Medulla oblongata (tissue), 1 donor: ENCODE results near the gene BRPF3.

ENCODE experiments used
- DNase-seq: peaks from one replicate; pipeline ENCODE4 v3.0.0-alpha.2; 2015; ENCODE audit errors: extremely low spot score

The BRPF3 gene

DNA sequence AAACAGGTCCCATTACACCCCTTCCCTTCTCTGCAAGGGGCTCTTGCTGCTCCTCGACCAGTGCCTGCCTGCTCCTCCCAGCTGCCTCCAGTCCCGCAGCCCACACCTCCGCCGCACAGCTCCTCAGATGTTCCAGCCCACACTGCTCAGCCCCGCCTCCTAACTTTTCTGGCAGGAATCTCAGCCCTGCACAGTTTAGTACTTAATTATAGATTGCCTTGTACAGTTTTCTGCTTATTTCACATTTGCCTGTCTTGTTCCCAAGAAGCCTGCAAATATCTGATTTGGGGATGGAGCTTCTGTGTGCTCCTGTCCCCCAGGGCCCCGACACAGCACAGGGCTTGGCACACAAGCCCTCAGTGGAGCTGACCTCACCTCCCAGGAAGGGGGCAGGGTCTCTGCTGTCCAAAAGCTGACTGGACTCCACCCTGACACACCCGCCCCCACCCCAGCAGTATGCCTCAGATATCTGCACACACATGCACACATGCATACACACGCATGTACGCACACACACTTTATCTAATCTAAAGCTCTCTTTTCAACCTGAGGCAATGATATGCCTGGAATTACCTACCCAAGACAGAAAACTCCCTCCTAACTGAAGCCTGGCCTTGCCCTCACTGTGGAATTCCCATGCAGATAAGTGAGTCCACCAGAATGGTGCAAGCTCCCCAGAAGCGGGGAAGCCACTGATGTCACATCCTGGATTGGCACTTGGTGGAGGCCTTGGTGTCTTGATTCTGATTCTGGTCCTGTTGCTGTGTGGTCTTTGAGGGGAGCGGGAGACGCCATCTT, 72.1 kb downstream of the BRPF3 start:
- no peak for DNase-seq

DNA sequence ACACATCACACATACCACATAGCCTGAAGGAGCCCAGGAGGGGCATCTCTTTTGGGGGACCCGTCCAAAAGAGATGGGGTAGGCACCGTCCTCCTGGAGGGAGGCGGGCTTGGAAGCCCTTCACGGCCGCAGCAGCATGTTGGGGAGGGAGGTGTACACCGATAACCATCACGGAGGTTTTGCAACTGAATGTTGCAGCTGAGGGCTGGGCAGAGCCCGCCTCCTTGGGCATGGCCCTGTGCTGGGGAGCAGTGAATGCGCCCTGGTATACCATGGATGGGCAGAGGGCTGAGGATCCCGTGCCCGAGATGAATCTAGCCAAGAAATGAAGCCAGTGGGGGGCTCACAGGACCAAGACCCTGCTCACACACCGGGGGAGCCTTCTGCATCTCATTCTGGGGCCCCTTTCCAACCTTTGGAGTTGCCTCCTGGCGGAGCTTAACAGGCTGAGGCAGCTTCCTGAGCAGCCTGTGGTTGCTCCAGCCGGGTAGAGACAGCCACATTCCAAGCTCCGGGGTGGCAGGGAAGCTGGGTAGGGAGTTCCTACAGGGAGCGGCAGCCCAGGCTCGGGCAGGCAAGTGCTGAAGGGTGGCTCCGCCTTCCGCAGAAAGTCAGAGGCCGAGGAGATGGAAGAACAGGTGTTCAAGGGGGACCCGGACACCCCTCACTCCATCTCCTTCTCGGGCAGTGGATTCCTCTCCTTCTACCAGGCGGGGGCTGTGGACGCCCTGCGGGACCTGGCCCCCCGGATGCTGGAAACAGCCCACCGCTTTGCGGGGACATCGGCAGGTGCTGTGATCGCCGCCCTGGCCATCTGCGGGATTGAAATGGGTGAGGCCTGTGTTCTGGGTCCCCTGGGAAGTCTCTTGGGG, 73.5 kb downstream of the BRPF3 start, which contains the start of gene PNPLA1:
TSS of gene PNPLA1 (plus strand) at position 227 of the 872 bp plus-strand sequence. CDS start at position 627, 400 bp downstream.
- no peak for DNase-seq

DNA sequence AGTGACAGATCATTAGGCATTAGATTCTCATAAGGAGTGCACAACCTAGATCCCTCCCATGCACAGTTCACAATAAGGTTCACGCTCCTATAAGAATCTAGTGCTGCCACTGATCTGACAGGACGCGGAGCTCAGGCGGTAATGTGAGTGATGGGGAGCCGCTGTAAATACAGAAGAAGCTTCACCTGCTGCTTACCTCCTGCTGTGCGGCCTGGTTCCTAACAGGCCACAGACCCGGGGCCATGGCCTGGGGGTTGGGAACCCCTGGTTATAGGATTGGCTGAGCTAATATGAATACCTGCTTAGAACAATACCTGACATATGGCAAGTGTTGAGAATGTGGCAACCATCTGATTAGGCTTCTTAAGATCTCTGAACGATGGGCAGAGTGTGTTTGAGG, 75.7 kb downstream of the BRPF3 start:
- no peak for DNase-seq

DNA sequence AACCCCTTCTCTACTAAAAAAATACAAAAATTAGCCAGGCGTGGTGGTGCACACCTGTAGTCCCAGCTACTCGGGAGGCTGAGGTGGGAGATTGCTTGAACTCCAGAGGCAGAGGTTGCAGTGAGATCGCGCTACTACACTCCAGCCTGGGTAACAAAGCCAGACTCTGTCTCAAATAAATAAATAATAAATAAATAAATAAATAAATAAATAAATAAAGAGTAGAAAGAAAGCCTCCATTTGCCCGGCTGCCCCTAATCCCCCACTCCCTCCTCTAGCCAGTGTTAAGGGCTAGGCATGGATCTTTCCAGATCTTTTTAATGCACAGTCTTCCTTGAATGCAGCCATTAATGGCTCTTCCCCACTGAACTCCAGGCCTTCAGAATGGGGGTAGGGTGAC, 76.5 kb downstream of the BRPF3 start:
- no peak for DNase-seq

DNA sequence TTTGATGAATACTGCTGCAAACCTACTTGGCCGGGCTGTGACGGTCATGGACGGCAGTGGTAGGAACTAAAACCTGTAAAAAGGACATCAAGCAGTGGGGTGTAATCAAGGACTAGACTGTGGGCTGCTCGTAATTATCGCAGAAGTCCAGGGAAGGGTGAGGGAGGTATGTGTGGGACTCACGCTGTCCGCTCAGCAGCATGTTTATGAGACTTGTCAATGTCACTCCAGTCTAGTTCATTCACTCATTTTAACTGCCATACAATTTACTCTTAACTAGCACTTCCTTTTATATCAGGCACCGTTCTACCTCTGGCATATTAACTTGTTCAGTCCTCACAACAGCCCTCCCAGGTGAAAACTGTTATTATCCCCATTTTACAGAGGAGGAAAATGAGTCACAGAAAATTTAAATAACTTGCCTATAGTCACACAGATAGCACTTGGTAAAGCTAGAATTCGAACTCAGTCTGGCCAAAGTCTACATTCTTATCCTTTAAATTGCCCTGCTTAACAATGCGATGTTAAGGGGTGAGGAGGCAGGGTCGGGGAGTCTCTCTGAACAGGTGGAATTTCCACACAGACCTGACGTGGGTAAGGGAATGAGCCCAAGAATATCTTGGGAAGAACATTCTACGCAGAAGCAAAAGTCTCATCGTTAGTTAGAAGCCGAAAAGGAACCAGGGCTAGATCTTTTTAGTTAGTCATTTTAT, 77.4 kb downstream of the BRPF3 start:
- DNase-seq = no peak

DNA sequence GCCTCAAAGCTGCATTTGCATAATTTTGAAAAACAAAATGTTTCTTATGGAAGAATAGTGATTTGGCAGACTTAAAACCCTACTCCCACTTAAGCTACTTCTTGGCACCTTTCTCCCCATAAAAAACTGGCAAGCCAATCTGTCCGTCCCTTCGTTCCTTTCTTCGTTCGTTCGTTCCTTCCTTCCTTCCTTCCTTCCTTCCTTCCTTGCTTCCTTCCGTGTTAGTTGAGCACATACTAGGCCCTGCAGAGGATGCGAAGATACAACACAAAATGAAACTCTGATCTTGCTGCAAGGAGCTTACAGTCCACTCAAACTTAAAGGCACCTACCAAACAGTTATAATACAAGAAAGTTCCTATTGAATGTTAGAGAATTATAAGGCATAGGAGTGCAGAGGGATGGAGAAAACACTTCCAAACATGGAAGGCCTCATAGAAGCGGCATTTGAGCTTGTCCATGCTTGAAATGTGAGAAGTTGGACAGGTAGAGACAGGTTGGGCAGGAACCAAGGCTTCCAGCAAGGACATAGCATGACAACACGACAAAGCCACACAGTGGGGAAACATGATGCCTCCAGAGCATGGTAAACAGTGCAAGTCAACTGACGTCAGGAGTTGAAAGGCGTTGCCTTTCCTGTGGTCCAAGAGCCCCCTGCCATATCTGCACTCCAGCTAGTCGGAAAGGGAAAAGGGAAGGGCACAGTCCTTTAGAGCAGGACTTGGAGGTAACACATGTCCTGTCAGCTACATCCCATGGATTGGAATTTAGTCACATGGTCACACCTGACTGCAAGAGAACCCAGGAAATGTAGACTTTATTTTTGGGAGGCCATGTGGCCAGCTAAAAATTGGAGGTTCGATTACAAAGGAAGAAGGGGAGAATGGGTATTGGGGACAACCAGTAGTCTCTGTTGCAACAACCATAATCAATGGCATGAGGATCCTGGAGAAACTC, 80.3 kb downstream of the BRPF3 start:
- no peak for DNase-seq

DNA sequence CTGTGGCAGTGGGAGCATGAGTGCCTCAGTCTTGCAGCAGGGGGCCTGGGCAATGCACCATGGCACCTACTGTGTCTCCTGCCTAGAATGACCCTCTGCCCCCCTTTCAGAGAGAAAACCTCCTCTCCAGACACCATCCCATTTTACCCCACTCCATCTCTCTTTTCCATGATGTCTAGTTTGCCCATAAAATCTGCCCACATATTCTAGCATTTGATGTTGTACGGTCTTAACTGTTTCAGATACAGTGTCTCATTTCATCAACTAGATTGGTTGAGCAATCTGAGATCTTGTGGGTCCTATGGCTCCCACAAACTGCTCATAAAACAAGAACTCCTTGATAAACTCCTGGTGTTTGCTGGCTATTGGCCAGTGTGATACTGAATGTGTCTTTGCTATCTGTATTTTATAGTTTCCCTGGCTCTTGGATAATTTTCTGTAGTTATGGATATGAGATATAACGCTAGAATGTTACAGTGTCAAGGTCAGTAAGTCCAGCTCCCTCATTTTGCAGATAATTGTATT, 81.5 kb downstream of the BRPF3 start:
- no peak for DNase-seq

DNA sequence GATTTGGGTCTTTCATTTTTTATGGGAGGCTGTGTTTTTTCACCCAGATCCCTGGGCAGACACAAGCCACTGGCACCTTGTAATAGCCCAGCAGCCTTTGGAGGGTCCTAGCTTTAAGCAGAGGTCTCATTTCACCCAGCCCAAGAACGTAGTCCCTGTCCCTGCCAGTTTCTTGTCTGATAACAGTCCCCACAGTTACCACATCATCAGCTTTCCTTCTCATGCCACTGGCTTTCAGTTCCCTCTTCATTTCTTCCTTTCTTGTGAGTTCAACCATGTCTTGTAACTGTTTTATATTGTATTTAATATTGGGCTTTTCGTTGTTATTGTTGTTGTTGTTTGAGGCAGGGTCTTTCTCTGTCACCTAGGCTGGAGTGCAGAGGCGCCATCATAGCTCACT, 83.9 kb downstream of the BRPF3 start:
- peak; percentile 22 for DNase-seq

DNA sequence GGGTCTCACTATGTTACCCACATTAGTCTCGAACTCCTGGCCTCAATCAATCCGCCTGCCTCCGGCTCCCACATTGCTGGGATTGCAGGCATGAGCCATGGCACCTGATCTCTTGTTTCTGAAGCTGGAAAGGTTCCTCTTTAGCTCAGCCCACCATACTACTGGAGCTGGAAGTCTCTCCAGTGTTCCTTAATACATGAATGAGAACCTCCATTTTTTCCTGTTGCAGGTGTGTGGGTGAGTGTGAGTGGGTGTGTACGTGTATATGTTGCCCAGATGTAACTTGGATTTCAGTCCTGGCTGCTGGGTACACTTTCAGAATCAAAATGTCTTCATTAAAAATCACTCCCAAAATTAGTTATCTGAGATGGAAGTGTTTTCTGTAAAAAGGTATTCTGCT, 84.4 kb downstream of the BRPF3 start:
- no peak for DNase-seq
